Neural cell (in vitro differentiated cells): ENCODE results near the gene PHF10. TPM values are rescaled to one million over a fixed set of nuclear protein-coding genes. Genes with fewer than 3 reads are reported as not detected.
A peak's percentile ranks its signal among the peaks of the same experiment; 100 is the strongest.

ENCODE experiments used
- H2AFZ ChIP-seq: fragments of 200-600, 300-800 bp; sonication (generic), shearing (Covaris generic); 2 replicates; pipeline ENCODE4 v1.6.0; 2014; ENCODE audit warnings: low read depth, mild to moderate bottlenecking, antibody characterized with exemption, low read length, moderate library complexity
- H3F3A ChIP-seq: fragments of 200-600 bp; shearing (Covaris generic); 2 replicates; pipeline ENCODE4 v1.6.1; 2016; ENCODE audit warnings: mild to moderate bottlenecking, moderate library complexity, mixed read lengths, antibody characterized with exemption, low read length; ENCODE audit not compliant: insufficient read depth, poor library complexity, severe bottlenecking
- H3K27ac ChIP-seq: fragments of 200-600, 300-800 bp; sonication (generic), shearing (Covaris generic); 2 replicates; pipeline ENCODE4 v1.5.1; 2014; ENCODE audit warnings: mild to moderate bottlenecking, low read length, moderate library complexity
- H3K27me3 ChIP-seq: fragments of 300-800, 200-600 bp; sonication (generic), shearing (Covaris generic); 2 replicates; pipeline ENCODE4 v1.6.0; 2014; ENCODE audit warnings: mild to moderate bottlenecking, low read depth, low read length, moderate library complexity; ENCODE audit not compliant: insufficient read depth
- H3K36me3 ChIP-seq: fragments of 300-800, 200-600 bp; sonication (generic), shearing (Covaris generic); 2 replicates; pipeline ENCODE4 v1.5.1; 2014; ENCODE audit warnings: mild to moderate bottlenecking, antibody characterized with exemption, low read length, moderate library complexity; ENCODE audit not compliant: insufficient read depth
- H3K4me2 ChIP-seq: fragments of 300-800, 200-600 bp; sonication (generic), shearing (Covaris generic); 2 replicates; pipeline ENCODE4 v1.6.0; 2014; ENCODE audit warnings: mild to moderate bottlenecking, low read length
- H3K4me3 ChIP-seq: fragments of 300-800, 200-600 bp; sonication (generic), shearing (Covaris generic); 2 replicates; pipeline ENCODE4 v1.5.1; 2014; ENCODE audit warnings: mild to moderate bottlenecking, low read length, moderate library complexity
- H3K79me2 ChIP-seq: fragments of 200-600 bp; shearing (Covaris generic); replicated peaks from 2 replicates; pipeline ENCODE4 v1.6.0; 2014; ENCODE audit warnings: mild to moderate bottlenecking, low read length, moderate library complexity; ENCODE audit not compliant: insufficient read depth
- H3K9ac ChIP-seq: fragments of 300-800, 200-600 bp; sonication (generic), shearing (Covaris generic); 2 replicates; pipeline ENCODE4 v1.6.1; 2016; ENCODE audit warnings: mild to moderate bottlenecking, low read length, mixed read lengths
- H3K9me2 ChIP-seq: fragments of 200-600 bp; shearing (Covaris generic); 2 replicates; pipeline ENCODE4 v1.6.1; 2016; ENCODE audit warnings: mild to moderate bottlenecking, low read length, mixed read lengths; ENCODE audit not compliant: insufficient read depth
- H3K9me3 ChIP-seq: fragments of 200-600, 300-800 bp; sonication (generic), shearing (Covaris generic); 2 replicates; pipeline ENCODE4 v1.6.1; 2016; ENCODE audit warnings: mild to moderate bottlenecking, mixed run types, low read length, moderate library complexity, mixed read lengths
- H4K20me1 ChIP-seq: fragments of 200-600 bp; shearing (Covaris generic); 2 replicates; pipeline ENCODE4 v1.6.1; 2016; ENCODE audit warnings: mild to moderate bottlenecking, mixed run types; ENCODE audit not compliant: insufficient read depth
- CTCF ChIP-seq: fragments of 450-650 bp; IDR thresholded peaks from 2 replicates; pipeline ENCODE4 v1.5.1; 2014; ENCODE audit warnings: antibody characterized with exemption, mild to moderate bottlenecking, moderate library complexity; ENCODE audit not compliant: poor library complexity, severe bottlenecking
- EP300 ChIP-seq: fragments of 450-650 bp; conservative IDR thresholded peaks from 2 replicates; pipeline ENCODE4 v1.6.1; 2014; ENCODE audit warnings: antibody characterized with exemption, mild to moderate bottlenecking, moderate library complexity; ENCODE audit not compliant: poor library complexity, severe bottlenecking
- EZH2 ChIP-seq: fragments of 200-600, 300-800 bp; shearing (Covaris generic), sonication (generic); IDR thresholded peaks from 2 replicates; pipeline ENCODE4 v1.6.1; 2014; ENCODE audit warnings: antibody characterized with exemption, low read length, borderline replicate concordance, mild to moderate bottlenecking; ENCODE audit not compliant: insufficient read depth, poor library complexity, severe bottlenecking
- MXI1 ChIP-seq: fragments of 450-650 bp; conservative IDR thresholded peaks from 2 replicates; pipeline ENCODE4 v1.6.1; 2014; ENCODE audit warnings: antibody characterized with exemption, mild to moderate bottlenecking; ENCODE audit not compliant: poor library complexity, severe bottlenecking
- POLR2AphosphoS5 ChIP-seq: IDR thresholded peaks from 2 replicates; pipeline ENCODE4 v1.6.1; 2012
- RAD21 ChIP-seq: fragments of 450-650 bp; conservative IDR thresholded peaks from 2 replicates; pipeline ENCODE4 v1.6.1; 2014; ENCODE audit warnings: antibody characterized with exemption, mild to moderate bottlenecking, moderate library complexity
- SMC3 ChIP-seq: fragments of 450-650 bp; conservative IDR thresholded peaks from 2 replicates; pipeline ENCODE4 v1.6.1; 2014; ENCODE audit warnings: antibody characterized with exemption, mild to moderate bottlenecking, moderate library complexity; ENCODE audit not compliant: poor library complexity
- TAF1 ChIP-seq: IDR thresholded peaks from 2 replicates; pipeline ENCODE4 v1.6.1; 2012; ENCODE audit warnings: low read depth
- polyA minus RNA-seq: library from RNA; depleted of rRNA, polyadenylated mRNA; stranded (reverse); fragments of >200 nt; gene quantifications from 2 replicates; pipeline ENCODE4 v1.2.3, GENCODE V29; 2014
- polyA plus RNA-seq: library from polyadenylated mRNA; depleted of rRNA; stranded (reverse); fragments of >200 nt; gene quantifications from 2 replicates; pipeline ENCODE4 v1.2.3, GENCODE V29; 2014
- TF ChIP-seq, protein P1 (sequence below): IDR thresholded peaks from 2 replicates; pipeline ENCODE4 v1.6.1; 2012; ENCODE audit warnings: borderline replicate concordance

The PHF10 gene
- polyA plus RNA-seq = 42.9 and 48.9 TPM in 2 replicates
- 31.2 and 40.6 TPM in 2 replicates for polyA minus RNA-seq

- TF ChIP-seq EZH2 (no peak), CTCF (no peak), MXI1 (peak; percentile 97), EP300 (peak; percentile 38), POLR2AphosphoS5 (peak; percentile 92), RAD21 (no peak), SMC3 (peak; percentile 16), TAF1 (peak; percentile 26)
- TF ChIP-seq, protein P1, sequence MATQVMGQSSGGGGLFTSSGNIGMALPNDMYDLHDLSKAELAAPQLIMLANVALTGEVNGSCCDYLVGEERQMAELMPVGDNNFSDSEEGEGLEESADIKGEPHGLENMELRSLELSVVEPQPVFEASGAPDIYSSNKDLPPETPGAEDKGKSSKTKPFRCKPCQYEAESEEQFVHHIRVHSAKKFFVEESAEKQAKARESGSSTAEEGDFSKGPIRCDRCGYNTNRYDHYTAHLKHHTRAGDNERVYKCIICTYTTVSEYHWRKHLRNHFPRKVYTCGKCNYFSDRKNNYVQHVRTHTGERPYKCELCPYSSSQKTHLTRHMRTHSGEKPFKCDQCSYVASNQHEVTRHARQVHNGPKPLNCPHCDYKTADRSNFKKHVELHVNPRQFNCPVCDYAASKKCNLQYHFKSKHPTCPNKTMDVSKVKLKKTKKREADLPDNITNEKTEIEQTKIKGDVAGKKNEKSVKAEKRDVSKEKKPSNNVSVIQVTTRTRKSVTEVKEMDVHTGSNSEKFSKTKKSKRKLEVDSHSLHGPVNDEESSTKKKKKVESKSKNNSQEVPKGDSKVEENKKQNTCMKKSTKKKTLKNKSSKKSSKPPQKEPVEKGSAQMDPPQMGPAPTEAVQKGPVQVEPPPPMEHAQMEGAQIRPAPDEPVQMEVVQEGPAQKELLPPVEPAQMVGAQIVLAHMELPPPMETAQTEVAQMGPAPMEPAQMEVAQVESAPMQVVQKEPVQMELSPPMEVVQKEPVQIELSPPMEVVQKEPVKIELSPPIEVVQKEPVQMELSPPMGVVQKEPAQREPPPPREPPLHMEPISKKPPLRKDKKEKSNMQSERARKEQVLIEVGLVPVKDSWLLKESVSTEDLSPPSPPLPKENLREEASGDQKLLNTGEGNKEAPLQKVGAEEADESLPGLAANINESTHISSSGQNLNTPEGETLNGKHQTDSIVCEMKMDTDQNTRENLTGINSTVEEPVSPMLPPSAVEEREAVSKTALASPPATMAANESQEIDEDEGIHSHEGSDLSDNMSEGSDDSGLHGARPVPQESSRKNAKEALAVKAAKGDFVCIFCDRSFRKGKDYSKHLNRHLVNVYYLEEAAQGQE = peak; percentile 73
- peak within 1 kb of the TSS; percentile 92 for H3K27ac ChIP-seq
- peak within 1 kb of the TSS; percentile 92 for H3K4me2 ChIP-seq
- peak within 1 kb of the TSS; percentile 92 for H2AFZ ChIP-seq
- peaks cover 10% of the 10 kb centered on the region for H4K20me1 ChIP-seq
- peaks cover 52% of the 10 kb centered on the region for H3K79me2 ChIP-seq
- peaks cover 9% of the 10 kb centered on the region for H3F3A ChIP-seq
- peak within 1 kb of the TSS; percentile 95 for H3K9ac ChIP-seq
- H3K27me3 ChIP-seq = no peaks in the 10 kb centered on the region
- no peaks in the 10 kb centered on the region for H3K36me3 ChIP-seq
- H3K9me3 ChIP-seq = no peaks in the 10 kb centered on the region
- H3K4me3 ChIP-seq = peak within 1 kb of the TSS; percentile 93
- H3K9me2 ChIP-seq = no peaks in the 10 kb centered on the region
These were observed at the start of gene PHF10 for GRCh38 chr6:169724494-169725124. Gene PHF10, minus strand, starts transcription at chr6:169724500. Its CDS starts 569 bp downstream, at chr6:169723931.

DNA sequence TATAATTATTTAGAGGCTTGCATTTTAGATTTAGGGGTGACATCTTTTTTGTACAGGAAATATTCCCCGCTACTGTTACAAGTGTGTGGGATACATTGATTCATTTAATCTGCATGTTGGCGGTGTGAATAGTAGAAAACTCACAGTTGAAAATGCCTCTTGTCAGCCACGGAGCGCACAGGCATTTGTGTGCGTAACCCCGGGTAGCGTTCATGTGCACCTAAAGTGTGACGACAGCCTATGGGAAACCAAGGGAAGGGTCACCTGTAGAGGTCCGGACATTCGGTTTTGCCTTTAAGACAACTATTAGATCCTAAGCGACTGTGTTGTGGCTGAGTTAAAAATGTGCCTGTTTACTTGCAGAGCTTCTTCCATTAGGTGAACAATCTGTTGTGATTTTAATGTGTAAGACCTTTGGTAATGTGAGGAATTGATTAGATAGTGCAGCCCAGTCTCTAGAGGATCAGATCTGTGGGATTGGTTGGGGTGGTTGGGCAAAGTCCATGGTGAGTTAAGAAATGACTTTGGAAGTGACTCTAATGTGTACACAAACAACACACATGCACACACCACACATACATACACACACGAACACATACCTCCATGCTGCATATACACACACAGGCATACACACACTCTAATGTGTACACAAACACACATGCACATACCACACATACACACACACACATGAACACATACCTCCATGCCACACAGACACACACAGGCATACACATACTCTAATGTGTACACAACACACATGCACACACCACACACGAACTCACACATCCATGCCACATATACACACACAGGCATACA is 42.8 kb upstream of the PHF10 start:
- no peak overlapping the region for H3K4me3 ChIP-seq
- no peaks in the 10 kb centered on the region for H3K36me3 ChIP-seq
- no peak for TF ChIP-seq EP300
- TF ChIP-seq RAD21 = no peak
- TF ChIP-seq MXI1 = no peak
- TF ChIP-seq, protein P1 = no peak
- TF ChIP-seq CTCF = no peak
- no peak for TF ChIP-seq EZH2
- H3K79me2 ChIP-seq = no peaks in the 10 kb centered on the region
- H3K27me3 ChIP-seq = no peaks in the 10 kb centered on the region
- no peaks in the 10 kb centered on the region for H3K9me3 ChIP-seq
- H3K9me2 ChIP-seq = no peaks in the 10 kb centered on the region
- H3K27ac ChIP-seq = no peak overlapping the region
- no peak overlapping the region for H2AFZ ChIP-seq
- no peak overlapping the region for H3K4me2 ChIP-seq
- H3F3A ChIP-seq = no peaks in the 10 kb centered on the region
- no peaks in the 10 kb centered on the region for H4K20me1 ChIP-seq
- no peak overlapping the region for H3K9ac ChIP-seq
